Measurements from ENCODE around the gene SYNM. TPM values are rescaled to one million over a fixed set of nuclear protein-coding genes. Genes with fewer than 3 reads are reported as not detected.
A peak's percentile ranks its signal among the peaks of the same experiment; 100 is the strongest.

The SYNM gene
- total and polyA plus RNA-seq, 2 donors from 2014 or later, result 4.5 to 23.2 TPM

DNA sequence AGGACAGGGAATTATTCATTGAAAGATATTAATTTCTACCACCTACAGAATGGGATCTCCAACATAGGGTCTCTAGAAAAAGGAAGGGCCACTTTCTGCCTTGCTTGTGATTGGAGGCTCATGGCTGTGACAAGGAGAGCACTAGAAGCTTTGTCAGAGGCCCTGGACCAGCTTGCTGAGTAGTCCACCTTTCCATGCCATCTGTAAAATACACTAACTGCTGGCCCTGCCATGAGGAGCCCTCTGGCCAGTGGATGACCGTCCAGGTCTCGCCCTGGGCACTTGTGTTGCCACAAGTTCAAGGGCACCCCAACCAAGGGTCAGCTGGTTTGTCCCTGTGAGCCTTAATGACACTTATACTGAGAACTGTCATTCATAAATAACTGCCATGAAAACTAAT is 1.6 kb upstream of the SYNM start:
- DNase-seq, result peak in 1 of 5 donors; percentile 43
- Histone ChIP-seq H3K4me1 (ENCODE audit: control insufficient read depth in 2 of 3, insufficient read depth in 2 of 3, low read depth in 1 of 3, low read length in 3 of 3) (peaks cover 0 to 4% (median 0%) of the 10 kb centered on the region in 3 donors), H3K27me3 (ENCODE audit: control insufficient read depth, insufficient read depth, low read length) (peaks cover 11% of the 10 kb centered on the region), H3K4me3 (ENCODE audit: low read length in 3 of 3) (no peak overlapping the region), H3K9ac (ENCODE audit: low read length in 3 of 3) (no peak overlapping the region), H3K9me3 (ENCODE audit: control insufficient read depth in 2 of 3, insufficient read depth in 1 of 3, low read length in 3 of 3) (no peaks in the 10 kb centered on the region), H3K36me3 (ENCODE audit: control insufficient read depth in 2 of 3, insufficient read depth in 3 of 3, low read length in 3 of 3) (no peaks in the 10 kb centered on the region), H3K27ac (ENCODE audit: low read depth in 2 of 2, low read length in 2 of 2) (no peak overlapping the region)
- no peak for FAIRE-seq
- TF ChIP-seq, protein P1, sequence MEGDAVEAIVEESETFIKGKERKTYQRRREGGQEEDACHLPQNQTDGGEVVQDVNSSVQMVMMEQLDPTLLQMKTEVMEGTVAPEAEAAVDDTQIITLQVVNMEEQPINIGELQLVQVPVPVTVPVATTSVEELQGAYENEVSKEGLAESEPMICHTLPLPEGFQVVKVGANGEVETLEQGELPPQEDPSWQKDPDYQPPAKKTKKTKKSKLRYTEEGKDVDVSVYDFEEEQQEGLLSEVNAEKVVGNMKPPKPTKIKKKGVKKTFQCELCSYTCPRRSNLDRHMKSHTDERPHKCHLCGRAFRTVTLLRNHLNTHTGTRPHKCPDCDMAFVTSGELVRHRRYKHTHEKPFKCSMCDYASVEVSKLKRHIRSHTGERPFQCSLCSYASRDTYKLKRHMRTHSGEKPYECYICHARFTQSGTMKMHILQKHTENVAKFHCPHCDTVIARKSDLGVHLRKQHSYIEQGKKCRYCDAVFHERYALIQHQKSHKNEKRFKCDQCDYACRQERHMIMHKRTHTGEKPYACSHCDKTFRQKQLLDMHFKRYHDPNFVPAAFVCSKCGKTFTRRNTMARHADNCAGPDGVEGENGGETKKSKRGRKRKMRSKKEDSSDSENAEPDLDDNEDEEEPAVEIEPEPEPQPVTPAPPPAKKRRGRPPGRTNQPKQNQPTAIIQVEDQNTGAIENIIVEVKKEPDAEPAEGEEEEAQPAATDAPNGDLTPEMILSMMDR (IDR thresholded peaks at IDR 0.05; ENCODE audit: borderline replicate concordance, extremely low read depth, insufficient read depth), result no peak
- intact Hi-C loops (cut with DNase I), result loop anchor here (5.0 kb wide), 1 partner anchor 109 kb away; no protein-coding TSS in a partner anchor

DNA sequence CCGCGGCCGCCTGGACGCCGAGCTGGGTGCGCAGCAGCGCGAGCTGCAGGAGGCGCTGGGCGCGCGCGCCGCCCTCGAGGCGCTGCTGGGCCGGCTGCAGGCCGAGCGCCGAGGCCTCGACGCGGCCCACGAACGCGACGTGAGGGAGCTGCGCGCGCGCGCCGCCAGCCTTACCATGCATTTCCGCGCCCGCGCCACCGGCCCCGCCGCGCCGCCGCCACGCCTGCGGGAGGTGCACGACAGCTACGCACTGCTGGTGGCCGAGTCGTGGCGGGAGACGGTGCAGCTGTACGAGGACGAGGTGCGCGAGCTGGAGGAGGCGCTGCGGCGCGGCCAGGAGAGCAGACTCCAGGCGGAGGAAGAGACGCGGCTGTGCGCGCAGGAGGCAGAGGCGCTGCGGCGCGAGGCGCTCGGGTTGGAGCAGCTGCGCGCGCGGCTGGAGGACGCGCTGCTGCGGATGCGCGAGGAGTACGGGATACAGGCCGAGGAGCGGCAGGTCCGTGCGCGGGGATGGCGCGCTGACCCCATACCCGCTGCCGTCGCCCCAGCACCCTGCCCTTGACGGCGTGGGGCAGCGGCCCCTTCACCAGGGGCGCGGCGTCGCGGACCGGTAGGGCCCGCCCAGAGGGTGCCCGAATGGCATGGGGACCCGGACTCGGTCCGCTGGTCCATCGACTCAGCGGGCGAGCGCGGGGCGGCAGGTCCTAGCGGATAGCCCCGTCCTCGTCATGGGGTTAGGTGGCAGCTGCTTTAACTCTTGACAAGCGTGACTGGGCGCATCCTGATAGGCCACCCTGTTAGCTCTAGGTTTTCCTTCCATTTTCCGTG is 848 bp downstream of the SYNM start:
- H3K27ac ChIP-seq (ENCODE audit: low read depth in 2 of 2, low read length in 2 of 2), result no peak overlapping the region

DNA sequence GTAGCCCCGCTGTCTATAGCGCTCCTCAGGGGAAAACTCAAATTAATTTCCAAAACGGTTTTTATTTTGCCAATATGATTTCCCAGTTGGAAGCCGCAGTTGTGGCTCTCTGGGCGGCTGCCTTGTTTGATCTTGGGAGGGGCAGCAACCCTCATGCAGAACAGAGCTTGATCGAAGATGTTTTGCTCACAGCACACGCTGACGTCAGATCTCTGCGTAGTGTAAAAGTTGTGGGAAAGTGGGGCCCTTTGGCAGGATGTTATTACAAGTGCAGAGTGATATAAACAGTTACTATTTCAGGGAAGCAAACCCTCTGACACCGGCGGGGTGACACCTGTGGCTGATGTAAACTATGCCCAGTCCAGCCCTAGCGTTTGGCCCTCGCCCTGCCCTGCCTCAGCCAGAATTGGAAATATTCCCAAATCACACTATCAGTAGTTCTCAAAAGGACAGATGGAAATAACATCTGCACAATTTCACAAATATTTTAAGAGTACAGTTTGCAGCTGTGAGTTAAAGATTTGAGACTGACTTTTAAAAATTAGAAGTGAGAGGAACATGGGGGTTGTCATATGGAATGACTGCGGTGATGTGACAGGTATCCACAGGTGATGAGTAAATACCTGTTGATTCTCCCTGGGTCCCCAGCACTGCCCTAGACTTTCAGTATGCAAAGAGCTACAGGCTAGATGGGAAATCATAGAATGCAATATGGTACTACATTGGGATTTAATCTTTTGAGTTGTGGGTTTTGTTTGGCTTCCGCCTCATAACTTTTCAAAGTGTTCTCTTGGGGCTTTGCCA is 1.7 kb downstream of the SYNM start:
- H3K27ac ChIP-seq (ENCODE audit: low read depth in 2 of 2, low read length in 2 of 2), result no peak overlapping the region
- DNase-seq (peak in 1 of 5 donors; percentile 64), FAIRE-seq (no peak)
- TF ChIP-seq, protein P1 (IDR thresholded peaks at IDR 0.05; ENCODE audit: borderline replicate concordance, extremely low read depth, insufficient read depth), result no peak
- no peaks in the 10 kb centered on the region for H3K36me3 ChIP-seq (ENCODE audit: control insufficient read depth in 2 of 3, insufficient read depth in 3 of 3, low read length in 3 of 3)
- no peaks in the 10 kb centered on the region for H3K9me3 ChIP-seq (ENCODE audit: control insufficient read depth in 2 of 3, insufficient read depth in 1 of 3, low read length in 3 of 3)
- peaks cover 0 to 4% (median 0%) of the 10 kb centered on the region in 3 donors for H3K4me1 ChIP-seq (ENCODE audit: control insufficient read depth in 2 of 3, insufficient read depth in 2 of 3, low read depth in 1 of 3, low read length in 3 of 3)
- intact Hi-C loops (cut with DNase I), result no loop called here
- H3K9ac ChIP-seq (ENCODE audit: low read length in 3 of 3), result no peak overlapping the region
- H3K27me3 ChIP-seq (ENCODE audit: control insufficient read depth, insufficient read depth, low read length), result peaks cover 8% of the 10 kb centered on the region
- peak overlapping the region in 1 of 3 donors; percentile 51 for H3K4me3 ChIP-seq (ENCODE audit: low read length in 3 of 3)

More for the DNA sequence above, 848 bp downstream of the SYNM start:
- FAIRE-seq (no peak), DNase-seq (peak; percentile 68 to 84 (median 76))
- peak overlapping the region in 2 of 3 donors; percentile 14 to 55 for H3K4me3 ChIP-seq (ENCODE audit: low read length in 3 of 3)
- H3K4me1 ChIP-seq (ENCODE audit: control insufficient read depth in 2 of 3, insufficient read depth in 2 of 3, low read depth in 1 of 3, low read length in 3 of 3), result peaks cover 0 to 4% (median 0%) of the 10 kb centered on the region in 3 donors
- no peaks in the 10 kb centered on the region for H3K36me3 ChIP-seq (ENCODE audit: control insufficient read depth in 2 of 3, insufficient read depth in 3 of 3, low read length in 3 of 3)
- TF ChIP-seq, protein P1 (IDR thresholded peaks at IDR 0.05; ENCODE audit: borderline replicate concordance, extremely low read depth, insufficient read depth), result no peak
- intact Hi-C loops (cut with DNase I), result no loop called here
- H3K27me3 ChIP-seq (ENCODE audit: control insufficient read depth, insufficient read depth, low read length), result peaks cover 8% of the 10 kb centered on the region
- H3K9me3 ChIP-seq (ENCODE audit: control insufficient read depth in 2 of 3, insufficient read depth in 1 of 3, low read length in 3 of 3), result no peaks in the 10 kb centered on the region
- H3K9ac ChIP-seq (ENCODE audit: low read length in 3 of 3), result no peak overlapping the region

Measured in kidney (tissue), 14 donors.